Measurements from ENCODE around the gene RTN4IP1.

The RTN4IP1 gene

GRCh38 chr6:106637051-106637716 is 7.9 kb upstream of the RTN4IP1 start:
- Histone ChIP-seq H3K4me3 (ENCODE audit: low read depth, low read length, poor library complexity, severe bottlenecking) (peak overlapping the region; percentile 51), H4K20me1 (ENCODE audit: insufficient read depth, low read length) (no peaks in the 10 kb centered on the region), H3K79me2 (ENCODE audit: insufficient read depth, low read length) (peaks cover 63% of the 10 kb centered on the region), H3K9ac (ENCODE audit: low read length) (peak overlapping the region; percentile 58), H3K9me3 (ENCODE audit: low read length) (no peaks in the 10 kb centered on the region), H3K27ac (ENCODE audit: low read depth, low read length, poor library complexity, severe bottlenecking) (peak overlapping the region; percentile 82), H3K4me1 (ENCODE audit: insufficient read depth, low read length, severe bottlenecking) (peaks cover 80% of the 10 kb centered on the region), H2AFZ (ENCODE audit: low read length) (no peak overlapping the region), H3K9me2 (ENCODE audit: low read depth, low read length) (no peaks in the 10 kb centered on the region), H3K27me3 (ENCODE audit: insufficient read depth, low read length) (no peaks in the 10 kb centered on the region), H3F3A (ENCODE audit: insufficient read depth, low read length) (0 out of 2 replicates have a peak, but pooled peaks cover 5% of the 10 kb centered on the region), H3K36me3 (ENCODE audit: insufficient read depth, low read length) (peaks cover 29% of the 10 kb centered on the region), H3K4me2 (ENCODE audit: low read length) (peak overlapping the region; percentile 80)
- TF ChIP-seq CTCF (IDR thresholded peaks at IDR 0.05; ENCODE audit: low read length) (no peak), EZH2 (IDR thresholded peaks at IDR 0.05; ENCODE audit: borderline replicate concordance, low read length) (no peak)

- Histone ChIP-seq H3K36me3 (ENCODE audit: insufficient read depth, low read length) (peaks cover 9% of the 10 kb centered on the region; the same call in 1 of the 2 replicates), H3K4me2 (ENCODE audit: low read length) (no peak overlapping the region), H3K79me2 (ENCODE audit: insufficient read depth, low read length) (peaks cover 89% of the 10 kb centered on the region), H3K27ac (ENCODE audit: low read depth, low read length, poor library complexity, severe bottlenecking) (peak overlapping the region; percentile 82), H2AFZ (ENCODE audit: low read length) (no peak overlapping the region), H3K9me3 (ENCODE audit: low read length) (no peaks in the 10 kb centered on the region), H3K9ac (ENCODE audit: low read length) (no peak overlapping the region), H3K4me1 (ENCODE audit: insufficient read depth, low read length, severe bottlenecking) (peaks cover 86% of the 10 kb centered on the region), H4K20me1 (ENCODE audit: insufficient read depth, low read length) (no peaks in the 10 kb centered on the region), H3F3A (ENCODE audit: insufficient read depth, low read length) (no peaks in the 10 kb centered on the region), H3K9me2 (ENCODE audit: low read depth, low read length) (no peaks in the 10 kb centered on the region), H3K27me3 (ENCODE audit: insufficient read depth, low read length) (no peaks in the 10 kb centered on the region), H3K4me3 (ENCODE audit: low read depth, low read length, poor library complexity, severe bottlenecking) (no peak overlapping the region)
- no peak for TF ChIP-seq EZH2 (IDR thresholded peaks at IDR 0.05; ENCODE audit: borderline replicate concordance, low read length)
- no peak for TF ChIP-seq CTCF (IDR thresholded peaks at IDR 0.05; ENCODE audit: low read length)
Observed at GRCh38 chr6:106634565-106634964, 5.3 kb upstream of the RTN4IP1 start.

- no peak overlapping the region for H2AFZ ChIP-seq (ENCODE audit: low read length)
- H3K4me1 ChIP-seq (ENCODE audit: insufficient read depth, low read length, severe bottlenecking) = peaks cover 75% of the 10 kb centered on the region
- no peaks in the 10 kb centered on the region for H4K20me1 ChIP-seq (ENCODE audit: insufficient read depth, low read length)
- H3F3A ChIP-seq (ENCODE audit: insufficient read depth, low read length) = no peaks in the 10 kb centered on the region; the same call in 1 of the 2 replicates
- H3K9me3 ChIP-seq (ENCODE audit: low read length) = no peaks in the 10 kb centered on the region
- H3K9ac ChIP-seq (ENCODE audit: low read length) = no peak overlapping the region; the same call in 1 of the 2 replicates
- peak overlapping the region; percentile 58 for H3K4me2 ChIP-seq (ENCODE audit: low read length)
- H3K9me2 ChIP-seq (ENCODE audit: low read depth, low read length) = no peaks in the 10 kb centered on the region
- peak overlapping the region; percentile 27 for H3K27ac ChIP-seq (ENCODE audit: low read depth, low read length, poor library complexity, severe bottlenecking)
- peaks cover 6% of the 10 kb centered on the region; the same call in 1 of the 2 replicates for H3K36me3 ChIP-seq (ENCODE audit: insufficient read depth, low read length)
- H3K4me3 ChIP-seq (ENCODE audit: low read depth, low read length, poor library complexity, severe bottlenecking) = peak overlapping the region; percentile 36
- TF ChIP-seq EZH2 (IDR thresholded peaks at IDR 0.05; ENCODE audit: borderline replicate concordance, low read length) (no peak), CTCF (IDR thresholded peaks at IDR 0.05; ENCODE audit: low read length) (no peak)
- peaks cover 79% of the 10 kb centered on the region for H3K79me2 ChIP-seq (ENCODE audit: insufficient read depth, low read length)
- H3K27me3 ChIP-seq (ENCODE audit: insufficient read depth, low read length) = no peaks in the 10 kb centered on the region
Observed at GRCh38 chr6:106631346-106631745, 2.0 kb upstream of the RTN4IP1 start.
